Stimulated activated memory B cell treated with anti-CD40 and anti-IgM and Interleukin-4, amounts not matched to agents 10 μg/mL and 1 μg/mL and 100 μg/mL, for 72 hours (primary cell): ENCODE measurements around the gene PHIP.

Source experiments
- ATAC-seq: fragments of 150-1000 bp; cut with Tn5 transposase; 2 replicates; pipeline ENCODE4 v1.10.0; 2021
- H3K27ac Mint-ChIP-seq: one replicate; pipeline ENCODE4 v1.8.0; 2022; ENCODE audit warnings: mild to moderate bottlenecking, mixed read lengths
- H3K27me3 Mint-ChIP-seq: one replicate; pipeline ENCODE4 v1.8.0; 2022; ENCODE audit warnings: mixed read lengths
- H3K36me3 Mint-ChIP-seq: one replicate; pipeline ENCODE4 v1.8.0; 2022; ENCODE audit warnings: mixed read lengths
- H3K4me1 Mint-ChIP-seq: one replicate; pipeline ENCODE4 v1.8.0; 2022; ENCODE audit warnings: mixed read lengths
- H3K4me3 Mint-ChIP-seq: one replicate; pipeline ENCODE4 v1.8.0; 2022; ENCODE audit warnings: mild to moderate bottlenecking, moderate library complexity, mixed read lengths
- H3K9me3 Mint-ChIP-seq: one replicate; pipeline ENCODE4 v1.8.0; 2022; ENCODE audit warnings: mixed read lengths

Gene PHIP

GRCh38 chr6:79004239-79004638 is 73.8 kb downstream of the PHIP start:
- ATAC-seq, result no peak
- no peaks in the 10 kb centered on the region for H3K9me3 Mint-ChIP-seq

DNA sequence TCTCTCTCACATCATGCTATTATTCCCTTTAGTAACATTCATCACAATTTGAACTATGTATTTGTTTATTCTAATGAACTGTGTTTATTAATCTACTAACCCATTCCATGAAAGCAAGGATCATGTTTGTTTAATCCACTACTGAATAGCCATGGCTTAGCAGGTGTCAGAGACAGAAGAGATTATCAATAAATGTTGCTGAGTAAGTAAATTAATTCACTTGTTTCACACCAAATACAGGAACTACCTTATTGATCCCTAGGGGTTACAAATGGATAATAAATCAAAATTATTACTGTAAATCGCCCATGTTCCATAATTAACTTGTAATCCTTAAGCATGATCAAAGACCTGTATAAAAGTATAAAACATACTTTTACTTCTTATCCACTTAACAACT is 76.6 kb downstream of the PHIP start:
- H3K4me3 Mint-ChIP-seq, result no peak overlapping the region
- no peak overlapping the region for H3K27ac Mint-ChIP-seq
- H3K9me3 Mint-ChIP-seq, result no peaks in the 10 kb centered on the region
- ATAC-seq, result no peak
- H3K27me3 Mint-ChIP-seq, result no peaks in the 10 kb centered on the region
- H3K4me1 Mint-ChIP-seq, result peaks cover 4% of the 10 kb centered on the region
- peaks cover 61% of the 10 kb centered on the region for H3K36me3 Mint-ChIP-seq

More at GRCh38 chr6:79004239-79004638, 73.8 kb downstream of the PHIP start:
- Mint-ChIP-seq H3K36me3 (peaks cover 49% of the 10 kb centered on the region), H3K27ac (no peak overlapping the region), H3K27me3 (no peaks in the 10 kb centered on the region), H3K4me3 (no peak overlapping the region), H3K4me1 (peaks cover under 1% of the 10 kb centered on the region)

DNA sequence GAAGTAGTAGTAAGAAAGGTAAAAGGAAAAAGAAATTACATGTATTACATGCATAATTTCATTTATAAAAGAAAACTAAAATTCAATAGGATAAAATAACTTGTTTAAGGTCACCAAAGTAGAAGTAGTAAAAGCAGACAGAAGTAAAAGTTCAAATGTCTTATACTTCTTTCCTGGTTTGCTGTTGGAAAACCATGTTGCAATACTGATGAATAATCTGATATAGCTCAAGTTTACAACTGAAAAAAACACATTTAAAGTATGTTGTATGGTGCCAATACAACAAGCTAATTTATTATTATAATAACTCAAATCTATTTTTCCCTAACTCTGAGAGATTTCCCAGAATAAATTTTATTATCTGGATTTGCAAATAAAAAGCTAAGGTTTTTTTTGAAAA is 78.3 kb downstream of the PHIP start:
- H3K4me3 Mint-ChIP-seq, result no peak overlapping the region
- ATAC-seq, result no peak
- H3K27me3 Mint-ChIP-seq, result no peaks in the 10 kb centered on the region
- H3K27ac Mint-ChIP-seq, result no peak overlapping the region
- H3K9me3 Mint-ChIP-seq, result no peaks in the 10 kb centered on the region
- peaks cover 78% of the 10 kb centered on the region for H3K36me3 Mint-ChIP-seq
- H3K4me1 Mint-ChIP-seq, result peaks cover 4% of the 10 kb centered on the region

DNA sequence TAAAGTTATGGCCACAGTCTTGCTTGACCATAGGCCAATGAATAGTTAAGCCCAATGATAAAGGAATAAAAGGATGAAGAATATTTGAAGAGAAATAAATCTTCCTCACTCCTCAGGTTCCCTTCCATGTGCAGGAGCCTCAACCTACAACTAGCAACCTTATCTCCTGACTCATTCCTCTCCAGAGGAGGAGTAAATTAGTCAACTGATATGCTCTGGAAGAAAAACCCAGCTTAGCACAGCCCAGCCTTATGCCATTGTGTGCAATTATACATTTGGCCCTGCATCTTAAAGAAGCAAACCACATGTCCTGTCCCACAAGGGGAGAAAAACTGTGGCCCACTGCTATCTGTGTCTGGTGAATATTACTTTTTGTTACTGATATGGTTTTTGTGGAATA is 82.1 kb downstream of the PHIP start:
- H3K27me3 Mint-ChIP-seq, result no peaks in the 10 kb centered on the region
- H3K27ac Mint-ChIP-seq, result no peak overlapping the region
- H3K9me3 Mint-ChIP-seq, result no peaks in the 10 kb centered on the region
- no peak for ATAC-seq
- peaks cover 4% of the 10 kb centered on the region for H3K4me1 Mint-ChIP-seq
- no peak overlapping the region for H3K4me3 Mint-ChIP-seq
- peaks cover 85% of the 10 kb centered on the region for H3K36me3 Mint-ChIP-seq

- no peaks in the 10 kb centered on the region for H3K9me3 Mint-ChIP-seq
- H3K27ac Mint-ChIP-seq, result no peak overlapping the region
- H3K27me3 Mint-ChIP-seq, result no peaks in the 10 kb centered on the region
- peaks cover 85% of the 10 kb centered on the region for H3K36me3 Mint-ChIP-seq
- H3K4me1 Mint-ChIP-seq, result peaks cover 4% of the 10 kb centered on the region
- H3K4me3 Mint-ChIP-seq, result no peak overlapping the region
- no peak for ATAC-seq
Observed at GRCh38 chr6:78995346-78995745, 82.7 kb downstream of the PHIP start.

DNA sequence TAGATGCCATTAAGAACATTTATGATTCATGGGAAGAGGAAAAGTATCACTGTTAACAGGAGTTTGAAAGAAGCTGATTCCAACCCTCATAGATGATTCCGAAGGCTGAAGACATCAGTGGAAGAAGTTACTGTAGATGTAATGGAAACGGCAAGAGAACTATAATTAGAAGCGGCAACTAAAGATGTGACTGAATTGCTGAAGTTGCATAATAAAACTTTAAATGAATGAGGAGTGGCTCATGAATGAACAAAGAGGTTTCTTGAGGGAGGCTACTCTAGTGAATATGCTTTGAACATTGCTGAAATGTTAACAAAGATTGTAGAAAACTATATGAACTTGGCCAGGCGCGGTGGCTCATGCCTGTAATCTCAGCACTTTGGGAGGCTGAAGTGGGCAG is 84.1 kb downstream of the PHIP start:
- H3K36me3 Mint-ChIP-seq, result peaks cover 87% of the 10 kb centered on the region
- no peaks in the 10 kb centered on the region for H3K9me3 Mint-ChIP-seq
- no peak overlapping the region for H3K27ac Mint-ChIP-seq
- no peak overlapping the region for H3K4me3 Mint-ChIP-seq
- no peaks in the 10 kb centered on the region for H3K27me3 Mint-ChIP-seq
- peaks cover under 1% of the 10 kb centered on the region for H3K4me1 Mint-ChIP-seq
- no peak for ATAC-seq

- no peak overlapping the region for H3K27ac Mint-ChIP-seq
- no peaks in the 10 kb centered on the region for H3K27me3 Mint-ChIP-seq
- no peaks in the 10 kb centered on the region for H3K9me3 Mint-ChIP-seq
Observed at GRCh38 chr6:78989191-78989590, 88.9 kb downstream of the PHIP start.

GRCh38 chr6:78986161-78986560 is 91.9 kb downstream of the PHIP start:
- no peak for ATAC-seq
- Mint-ChIP-seq H3K27me3 (no peaks in the 10 kb centered on the region), H3K27ac (no peak overlapping the region), H3K4me3 (no peak overlapping the region), H3K9me3 (no peaks in the 10 kb centered on the region), H3K4me1 (no peaks in the 10 kb centered on the region), H3K36me3 (peaks cover 67% of the 10 kb centered on the region)

More at GRCh38 chr6:78989191-78989590, 88.9 kb downstream of the PHIP start:
- Mint-ChIP-seq H3K36me3 (peaks cover 65% of the 10 kb centered on the region), H3K4me1 (no peaks in the 10 kb centered on the region), H3K4me3 (no peak overlapping the region)
- ATAC-seq, result no peak

DNA sequence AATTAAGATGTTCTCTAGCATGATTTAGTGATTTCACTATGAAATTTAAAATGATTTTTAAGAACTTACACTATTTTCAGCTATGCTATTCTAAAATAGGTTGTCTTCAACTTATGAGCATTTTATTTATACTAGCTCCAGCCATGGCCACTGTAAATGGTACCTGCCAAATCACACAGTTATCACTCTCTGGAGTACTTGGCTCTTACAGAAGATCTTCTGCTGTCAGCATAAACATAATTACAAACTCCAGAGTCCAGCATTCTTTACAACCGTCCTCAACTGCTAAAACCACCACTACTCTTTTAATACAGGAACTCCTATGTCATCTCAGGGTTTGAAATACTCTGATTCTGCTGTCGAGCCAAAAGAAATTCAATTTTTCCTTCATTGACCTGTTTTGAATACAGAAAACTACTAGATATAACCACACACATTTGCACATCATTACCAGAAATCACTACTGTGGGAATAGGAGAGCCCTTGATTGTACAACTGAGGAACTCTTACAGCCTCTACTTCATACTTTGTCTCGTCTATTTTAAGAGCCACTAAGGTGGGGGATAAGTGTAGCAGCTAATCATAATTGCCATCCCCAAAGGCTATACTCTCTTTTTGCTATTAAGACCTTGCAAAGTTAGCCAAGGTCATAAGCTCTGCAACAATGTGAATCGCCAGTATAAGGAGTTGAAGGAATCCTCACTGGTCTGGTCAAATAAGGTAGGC is 93.7 kb downstream of the PHIP start:
- Mint-ChIP-seq H3K36me3 (peaks cover 63% of the 10 kb centered on the region), H3K4me3 (no peak overlapping the region), H3K4me1 (no peaks in the 10 kb centered on the region), H3K9me3 (no peaks in the 10 kb centered on the region), H3K27me3 (no peaks in the 10 kb centered on the region), H3K27ac (no peak overlapping the region)
- no peak for ATAC-seq

DNA sequence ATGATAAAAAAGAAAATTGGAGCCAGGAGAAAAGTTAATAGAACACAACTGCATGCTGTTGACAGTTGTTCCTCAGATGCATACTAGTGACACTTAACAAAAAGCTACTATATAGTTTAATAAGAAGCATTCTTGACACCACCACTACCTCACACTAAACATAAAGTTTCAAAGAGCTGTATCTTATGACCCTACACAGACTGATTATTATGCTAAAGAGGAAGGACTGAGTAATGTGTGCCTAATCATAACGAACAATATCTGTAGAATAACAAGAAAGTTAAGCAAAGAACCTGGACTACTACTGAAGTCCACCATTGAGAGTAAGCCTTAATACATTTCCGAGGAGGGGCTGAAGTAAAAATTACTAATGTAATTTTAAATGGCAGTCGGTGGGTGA is 110.9 kb downstream of the PHIP start:
- peaks cover 52% of the 10 kb centered on the region for H3K36me3 Mint-ChIP-seq

DNA sequence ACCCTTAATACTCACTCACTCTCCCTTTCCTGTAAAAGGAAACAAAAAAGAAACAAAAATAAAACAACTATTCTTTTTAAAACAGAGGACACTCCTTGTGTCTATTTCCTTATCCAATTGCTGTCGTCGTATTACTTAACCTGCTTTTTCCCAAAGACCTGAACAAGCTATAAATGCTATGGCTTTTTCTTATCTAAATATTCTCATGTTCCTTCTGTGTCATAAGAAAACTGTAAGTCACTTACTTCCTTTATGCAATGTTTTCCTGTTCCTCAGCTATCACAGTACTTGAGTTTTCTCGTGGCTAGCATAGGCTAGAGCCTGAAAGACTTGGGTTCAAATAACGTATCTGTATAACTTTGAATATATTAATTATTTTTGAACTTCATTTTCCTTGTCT is 111.5 kb downstream of the PHIP start:
- no peaks in the 10 kb centered on the region for H3K27me3 Mint-ChIP-seq
- no peak overlapping the region for H3K4me3 Mint-ChIP-seq
- H3K4me1 Mint-ChIP-seq, result no peaks in the 10 kb centered on the region
- ATAC-seq, result no peak
- H3K36me3 Mint-ChIP-seq, result peaks cover 58% of the 10 kb centered on the region
- H3K9me3 Mint-ChIP-seq, result no peaks in the 10 kb centered on the region
- H3K27ac Mint-ChIP-seq, result no peak overlapping the region

More for the DNA sequence above, 110.9 kb downstream of the PHIP start:
- H3K27ac Mint-ChIP-seq, result no peak overlapping the region
- H3K9me3 Mint-ChIP-seq, result no peaks in the 10 kb centered on the region
- no peak for ATAC-seq
- no peak overlapping the region for H3K4me3 Mint-ChIP-seq
- no peaks in the 10 kb centered on the region for H3K27me3 Mint-ChIP-seq
- H3K4me1 Mint-ChIP-seq, result no peaks in the 10 kb centered on the region

DNA sequence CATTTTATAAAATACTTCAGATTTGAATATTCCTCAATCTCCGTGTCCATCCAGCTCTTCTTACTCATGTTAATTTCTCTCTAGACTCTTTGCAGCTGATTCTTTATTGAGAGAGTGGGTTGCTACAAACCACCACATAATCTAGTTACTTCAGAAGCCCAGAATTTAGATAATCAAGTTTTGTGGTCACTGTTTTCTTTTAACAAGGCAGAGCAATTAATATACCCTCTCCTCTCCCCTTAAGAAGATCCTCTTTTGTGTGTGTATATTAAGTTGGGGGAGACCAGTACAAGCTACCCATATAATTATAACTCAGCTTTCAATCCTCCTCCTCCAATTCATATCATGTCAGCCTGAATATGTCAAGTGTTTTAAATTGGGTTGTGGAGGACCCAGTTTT is 115.6 kb downstream of the PHIP start:
- Mint-ChIP-seq H3K4me3 (no peak overlapping the region), H3K27ac (no peak overlapping the region), H3K4me1 (no peaks in the 10 kb centered on the region), H3K9me3 (no peaks in the 10 kb centered on the region), H3K36me3 (peaks cover 51% of the 10 kb centered on the region), H3K27me3 (no peaks in the 10 kb centered on the region)
- no peak for ATAC-seq

- peaks cover 6% of the 10 kb centered on the region for H3K9me3 Mint-ChIP-seq
- ATAC-seq, result no peak
- no peak overlapping the region for H3K4me3 Mint-ChIP-seq
- peaks cover 74% of the 10 kb centered on the region for H3K36me3 Mint-ChIP-seq
- H3K4me1 Mint-ChIP-seq, result no peaks in the 10 kb centered on the region
- H3K27me3 Mint-ChIP-seq, result no peaks in the 10 kb centered on the region
- no peak overlapping the region for H3K27ac Mint-ChIP-seq
Observed at GRCh38 chr6:78954740-78955139, 123.3 kb downstream of the PHIP start.

- no peaks in the 10 kb centered on the region for H3K4me1 Mint-ChIP-seq
- H3K9me3 Mint-ChIP-seq, result peaks cover 8% of the 10 kb centered on the region
- no peak overlapping the region for H3K4me3 Mint-ChIP-seq
- no peak for ATAC-seq
- H3K27ac Mint-ChIP-seq, result no peak overlapping the region
- no peaks in the 10 kb centered on the region for H3K27me3 Mint-ChIP-seq
- H3K36me3 Mint-ChIP-seq, result peaks cover 77% of the 10 kb centered on the region
Observed at GRCh38 chr6:78953798-78954197, 124.3 kb downstream of the PHIP start.

DNA sequence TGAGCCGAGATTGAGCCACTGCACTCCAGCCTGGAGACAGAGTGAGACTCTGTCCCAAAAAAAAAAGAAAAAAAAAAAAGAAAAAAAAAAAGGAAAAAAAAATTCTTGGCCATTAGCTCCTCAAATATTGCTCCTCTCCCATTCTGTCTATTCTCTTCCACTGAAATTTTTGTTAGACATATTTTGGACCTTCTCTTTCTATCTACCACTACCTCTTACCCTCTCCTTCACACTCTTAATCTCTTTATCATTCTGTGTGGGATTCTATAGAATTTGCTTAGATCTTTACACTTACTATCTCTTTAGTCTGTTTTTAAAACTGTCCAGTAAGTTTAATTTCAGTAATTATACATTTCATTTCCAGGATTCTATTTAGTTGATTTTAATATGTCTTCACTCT is 125.7 kb downstream of the PHIP start:
- H3K4me3 Mint-ChIP-seq, result no peak overlapping the region
- peaks cover 9% of the 10 kb centered on the region for H3K9me3 Mint-ChIP-seq
- ATAC-seq, result no peak
- no peaks in the 10 kb centered on the region for H3K27me3 Mint-ChIP-seq
- H3K4me1 Mint-ChIP-seq, result no peaks in the 10 kb centered on the region
- H3K36me3 Mint-ChIP-seq, result peaks cover 85% of the 10 kb centered on the region
- no peak overlapping the region for H3K27ac Mint-ChIP-seq

DNA sequence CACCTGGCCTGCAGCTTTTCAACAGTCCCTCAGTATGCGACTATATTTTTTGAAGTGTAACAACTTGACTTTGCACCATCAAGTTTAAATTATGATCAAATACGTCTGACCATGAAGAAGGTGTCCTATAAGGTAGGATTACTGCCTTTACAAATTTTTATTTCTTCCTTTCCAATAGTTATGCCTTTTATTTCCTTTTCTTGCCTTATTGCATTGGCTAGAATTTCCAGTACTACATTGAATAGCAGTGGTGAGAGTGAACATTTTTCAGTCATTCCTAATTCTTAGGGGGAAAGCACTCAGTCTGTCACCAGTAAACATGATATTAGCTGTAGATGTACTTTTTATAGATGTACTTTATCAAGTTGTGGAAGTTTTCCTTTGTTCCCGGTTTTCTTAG is 129.3 kb downstream of the PHIP start:
- H3K36me3 Mint-ChIP-seq, result peaks cover 80% of the 10 kb centered on the region
- no peak overlapping the region for H3K4me3 Mint-ChIP-seq
- no peak overlapping the region for H3K27ac Mint-ChIP-seq
- ATAC-seq, result no peak
- no peaks in the 10 kb centered on the region for H3K4me1 Mint-ChIP-seq
- no peaks in the 10 kb centered on the region for H3K27me3 Mint-ChIP-seq
- peaks cover 9% of the 10 kb centered on the region for H3K9me3 Mint-ChIP-seq
